H1 (cell line): ENCODE measurements around the gene TRIM45. TPM values are rescaled to one million over a fixed set of nuclear protein-coding genes. Genes with fewer than 3 reads are reported as not detected.

Source experiments
- CTCF ChIA-PET: fragments of 300-600 bp; sonication (Branson Sonifier 250); formaldehyde crosslinking; loops from one replicate; lab custom pipeline; 2021; ENCODE audit not compliant: partially characterized antibody; lab: Charles Lee
- POLR2A ChIA-PET: fragments of 300-600 bp; sonication (Branson Sonifier 250); formaldehyde crosslinking; loops from one replicate; lab custom pipeline; 2021; ENCODE audit warnings: inconsistent platforms; ENCODE audit not compliant: partially characterized antibody; lab: Charles Lee
- DNase-seq, 2 experiments: peaks; one replicate each; pipeline versions ENCODE4 v3.0.0 to v3.0.0-alpha.2; 2010 to 2022; ENCODE audit warnings: low spot score in 2 of 2, low read depth in 1 of 2, mixed read lengths in 1 of 2
- FAIRE-seq: peaks from 2 replicates; lab custom pipeline; 2011; peaks lifted over from hg19 to GRCh38; lab: Jason Lieb, UNC
- H2AFZ ChIP-seq: 2 replicates; pipeline ENCODE4 v1.8.1; 2012; ENCODE audit warnings: low read length, inconsistent platforms
- H2AK5ac ChIP-seq: 2 replicates; pipeline ENCODE4 v1.6.1; 2013; ENCODE audit warnings: low read depth, low read length
- H2BK120ac ChIP-seq: replicated peaks from 2 replicates; pipeline ENCODE3; 2013; ENCODE audit warnings: low read depth, low read length, inconsistent platforms
- H2BK12ac ChIP-seq: 2 replicates; pipeline ENCODE4 v1.6.1; 2013; ENCODE audit warnings: low read depth, low read length
- H2BK15ac ChIP-seq: 2 replicates; pipeline ENCODE4 v1.6.1; 2013; ENCODE audit warnings: low read length
- H2BK20ac ChIP-seq: 2 replicates; pipeline ENCODE4 v1.6.1; 2013; ENCODE audit warnings: low read length
- H2BK5ac ChIP-seq: 2 replicates; pipeline ENCODE4 v1.6.1; 2013; ENCODE audit warnings: low read depth, low read length
- H3K14ac ChIP-seq: 2 replicates; pipeline ENCODE4 v1.6.1; 2013; ENCODE audit warnings: inconsistent platforms; ENCODE audit not compliant: insufficient read length
- H3K18ac ChIP-seq: 2 replicates; pipeline ENCODE4 v1.6.1; 2013; ENCODE audit warnings: low read length; ENCODE audit errors: extremely low read depth
- H3K23ac ChIP-seq: 2 replicates; pipeline ENCODE4 v1.6.1; 2013; ENCODE audit warnings: inconsistent platforms; ENCODE audit not compliant: insufficient read length
- H3K23me2 ChIP-seq: 2 replicates; pipeline ENCODE4 v1.6.1; 2013; ENCODE audit warnings: low read depth, low read length
- H3K27ac ChIP-seq: 2 replicates; pipeline ENCODE4 v1.6.1; 2011; ENCODE audit warnings: low read depth, low read length, inconsistent platforms
- H3K27me3 ChIP-seq, 4 experiments: replicated peaks in 1 of 4; 1 replicate in 1 of 4; 2 replicates in 3 of 4; pipeline versions ENCODE4 v1.6.1 to v1.8.1; 2011 to 2013; ENCODE audit warnings: low read length in 3 of 4, mild to moderate bottlenecking in 3 of 4, inconsistent platforms in 2 of 4, mixed read lengths in 2 of 4, moderate library complexity in 1 of 4; ENCODE audit not compliant: control insufficient read depth in 3 of 4, insufficient read depth in 3 of 4; ENCODE audit errors: extremely low read depth in 1 of 4
- H3K36me3 ChIP-seq, 4 experiments: 2 replicates each; pipeline versions ENCODE4 v1.6.1 to v1.8.1; 2011 to 2013; ENCODE audit warnings: mild to moderate bottlenecking in 4 of 4, low read length in 3 of 4, moderate library complexity in 2 of 4, control low read depth in 1 of 4, inconsistent platforms in 1 of 4; ENCODE audit not compliant: insufficient read depth in 4 of 4, control insufficient read depth in 2 of 4
- H3K4ac ChIP-seq: replicated peaks from 2 replicates; pipeline ENCODE3; 2013; ENCODE audit warnings: low read length, low read depth, mixed read lengths, inconsistent platforms; ENCODE audit not compliant: insufficient read length
- H3K4me1 ChIP-seq, 4 experiments: replicated peaks in 1 of 4; 1 replicate in 1 of 4; 2 replicates in 3 of 4; pipeline versions ENCODE4 v1.6.1 to v1.8.1; 2011 to 2013; ENCODE audit warnings: low read length in 3 of 4, inconsistent platforms in 2 of 4, mixed read lengths in 1 of 4; ENCODE audit not compliant: insufficient read depth in 4 of 4, control insufficient read depth in 3 of 4
- H3K4me2 ChIP-seq, 2 experiments: 2 replicates each; pipeline versions ENCODE4 v1.6.1 to v1.8.1; 2011 to 2013; ENCODE audit warnings: low read depth in 2 of 2, low read length in 2 of 2, control low read depth in 1 of 2, inconsistent platforms in 1 of 2, mild to moderate bottlenecking in 1 of 2; ENCODE audit not compliant: insufficient read depth in 1 of 2
- H3K4me3 ChIP-seq, 4 experiments: fragments of 200-600, 300-600 bp in 1 of 4; sonication (generic), shearing (Covaris generic), sonication (Bioruptor Twin) in 1 of 4; 2 replicates each; pipeline versions ENCODE4 v1.5.1 to v1.8.1; 2011 to 2016; ENCODE audit warnings: low read length in 4 of 4, low read depth in 3 of 4, control low read depth in 2 of 4, inconsistent platforms in 2 of 4, mild to moderate bottlenecking in 2 of 4, mixed read lengths in 1 of 4, moderate library complexity in 1 of 4; ENCODE audit not compliant: insufficient read depth in 2 of 4; ENCODE audit errors: extremely low read depth in 1 of 4
- H3K56ac ChIP-seq: replicated peaks from 2 replicates; pipeline ENCODE3; 2013; ENCODE audit warnings: low read depth, mild to moderate bottlenecking, mixed read lengths, low read length, inconsistent platforms; ENCODE audit not compliant: insufficient read length
- H3K79me1 ChIP-seq: 2 replicates; pipeline ENCODE4 v1.6.1; 2013; ENCODE audit warnings: low read depth, low read length, control low read depth
- H3K79me2 ChIP-seq, 2 experiments: 2 replicates each; pipeline versions ENCODE4 v1.6.1 to v1.8.1; 2012 to 2013; ENCODE audit warnings: low read length in 2 of 2, mild to moderate bottlenecking in 2 of 2, inconsistent platforms in 1 of 2; ENCODE audit not compliant: insufficient read depth in 2 of 2, control insufficient read depth in 1 of 2
- H3K9ac ChIP-seq, 4 experiments: replicated peaks in 1 of 4; 1 replicate in 1 of 4; 2 replicates in 3 of 4; pipeline versions ENCODE4 v1.6.1 to v1.8.1; 2011 to 2013; ENCODE audit warnings: low read depth in 3 of 4, low read length in 3 of 4, control low read depth in 2 of 4, mild to moderate bottlenecking in 2 of 4, moderate library complexity in 2 of 4, inconsistent platforms in 1 of 4; ENCODE audit errors: extremely low read depth in 1 of 4
- H3K9me3 ChIP-seq, 2 experiments: 2 replicates each; pipeline versions ENCODE4 v1.6.1 to v1.8.1; 2012 to 2013; ENCODE audit warnings: mild to moderate bottlenecking in 2 of 2, moderate library complexity in 2 of 2, control low read depth in 1 of 2, inconsistent platforms in 1 of 2, low read depth in 1 of 2, low read length in 1 of 2, mixed read lengths in 1 of 2; ENCODE audit not compliant: insufficient read depth in 2 of 2
- H4K20me1 ChIP-seq, 2 experiments: replicated peaks in 1 of 2; 2 replicates each; pipeline versions ENCODE3 to v1.8.1; 2011 to 2013; ENCODE audit warnings: inconsistent platforms in 2 of 2, low read length in 2 of 2, mild to moderate bottlenecking in 1 of 2; ENCODE audit not compliant: insufficient read depth in 2 of 2, control insufficient read depth in 1 of 2
- H4K5ac ChIP-seq: 2 replicates; pipeline ENCODE4 v1.6.1; 2013; ENCODE audit warnings: low read length, low read depth, mixed read lengths, inconsistent platforms; ENCODE audit not compliant: insufficient read length
- H4K8ac ChIP-seq: 2 replicates; pipeline ENCODE4 v1.8.0; 2013; ENCODE audit warnings: mild to moderate bottlenecking, moderate library complexity, low read length, inconsistent platforms; ENCODE audit not compliant: insufficient read depth; ENCODE audit errors: extremely low read depth
- H4K91ac ChIP-seq: replicated peaks from 2 replicates; pipeline ENCODE3; 2013; ENCODE audit warnings: low read length, mixed read lengths, inconsistent platforms; ENCODE audit not compliant: insufficient read length
- CHD1 ChIP-seq: IDR thresholded peaks from 2 replicates; pipeline ENCODE4 v1.6.1; 2012; ENCODE audit warnings: low read depth, low read length, improper control_type of control experiment
- HDAC2 ChIP-seq, 2 experiments: fragments of 300-600 bp in 1 of 2; sonication (generic) in 1 of 2; IDR thresholded peaks; 2 replicates each; pipeline ENCODE4 v1.6.1; 2011 to 2012; ENCODE audit warnings: low read depth in 2 of 2, low read length in 2 of 2, mild to moderate bottlenecking in 2 of 2, moderate library complexity in 2 of 2, borderline replicate concordance in 1 of 2, inconsistent platforms in 1 of 2
- KDM4A ChIP-seq: IDR thresholded peaks from one replicate; pipeline ENCODE4 v1.7.1; 2012; ENCODE audit warnings: low read depth, mild to moderate bottlenecking, moderate library complexity, low read length, inconsistent platforms; ENCODE audit not compliant: severe bottlenecking
- PHF8 ChIP-seq: fragments of 200-600 bp; sonication (generic); conservative IDR thresholded peaks from 2 replicates; pipeline ENCODE4 v1.7.1; 2012; ENCODE audit warnings: low read depth, mild to moderate bottlenecking, inconsistent platforms, low read length, moderate library complexity
- POLR2A ChIP-seq, 2 experiments: IDR thresholded peaks; 1 replicate in 1 of 2; 2 replicates in 1 of 2; pipeline ENCODE4 v1.6.1; 2011; ENCODE audit warnings: low read depth in 2 of 2, low read length in 2 of 2, mild to moderate bottlenecking in 2 of 2; ENCODE audit errors: control extremely low read depth in 1 of 2
- RNF2 ChIP-seq: fragments of 200-900, 300-1000 bp; sonication (generic); IDR thresholded peaks from 2 replicates; pipeline ENCODE4 v1.7.1; 2016; ENCODE audit warnings: borderline replicate concordance, low read depth, mild to moderate bottlenecking, antibody characterized with exemption, low read length; ENCODE audit not compliant: poor library complexity, severe bottlenecking; ENCODE audit errors: missing control alignments
- SIRT6 ChIP-seq: IDR thresholded peaks from one replicate; pipeline ENCODE4 v1.7.1; 2012; ENCODE audit warnings: low read length, inconsistent platforms
- SP2 ChIP-seq: IDR thresholded peaks from 2 replicates; pipeline ENCODE4 v1.6.1; 2012; ENCODE audit warnings: mild to moderate bottlenecking, low read length, inconsistent platforms
- SP4 ChIP-seq: IDR thresholded peaks from 2 replicates; pipeline ENCODE4 v1.6.1; 2012; ENCODE audit warnings: low read length, inconsistent platforms
- TEAD4 ChIP-seq: IDR thresholded peaks from 2 replicates; pipeline ENCODE4 v1.6.1; 2012; ENCODE audit warnings: low read depth, low read length, inconsistent platforms, mixed read lengths
- YY1 ChIP-seq: IDR thresholded peaks from 2 replicates; pipeline ENCODE4 v1.6.1; 2011; ENCODE audit warnings: low read depth, mild to moderate bottlenecking, low read length
- ZNF274 ChIP-seq: IDR thresholded peaks from 2 replicates; pipeline ENCODE4 v1.7.0; 2012; ENCODE audit warnings: low read length, borderline replicate concordance; ENCODE audit errors: extremely low read depth
- WGBS, 2 experiments: shearing (Covaris generic) in 1 of 2; methylation state at CpG; one replicate each; pipeline versions ENCODE4 v1.1.6 to v1.1.7; 2013 to 2015; ENCODE audit warnings: low lambda C conversion rate in 2 of 2, mixed read lengths in 2 of 2, inconsistent platforms in 1 of 2, low coverage in 1 of 2, missing lambda C conversion rate in 1 of 2; ENCODE audit not compliant: insufficient replicate concordance in 2 of 2, insufficient coverage in 1 of 2, insufficient read length in 1 of 2; ENCODE audit errors: extremely low coverage in 1 of 2, missing lambda C conversion rate in 1 of 2; 5-methylcytosine and 5-hydroxymethylcytosine counted together
- polyA plus RNA-seq, 7 experiments: library from polyadenylated mRNA; depleted of rRNA in 3 of 7; stranded (reverse) in 5 of 7; unstranded in 2 of 7; fragments of >200 nt in 5 of 7; fragments of 200-250 nt in 2 of 7; gene quantifications; 1 replicate in 5 of 7; 2 replicates in 1 of 7; 4 replicates in 1 of 7; pipeline versions ENCODE4 v1.2.1 to v1.2.3, GENCODE V29; 2011 to 2013; ENCODE audit warnings: missing spikeins in 2 of 7, mixed read lengths in 2 of 7
- total RNA-seq: library from RNA; stranded (reverse); fragmentation: NEBNext Ultra II Directional; extraction: Animal tissue kit (Norgen Biotek cat#: 25700); gene quantifications from 2 replicates; pipeline ENCODE4 v1.2.1, GENCODE V29; 2021

Gene TRIM45
- total and polyA plus RNA-seq, 2 of the 8 experiments (the other 6 are each of a cell fraction or from before 2014, with no cell fraction given), result 13.7 to 16.7 TPM

DNA sequence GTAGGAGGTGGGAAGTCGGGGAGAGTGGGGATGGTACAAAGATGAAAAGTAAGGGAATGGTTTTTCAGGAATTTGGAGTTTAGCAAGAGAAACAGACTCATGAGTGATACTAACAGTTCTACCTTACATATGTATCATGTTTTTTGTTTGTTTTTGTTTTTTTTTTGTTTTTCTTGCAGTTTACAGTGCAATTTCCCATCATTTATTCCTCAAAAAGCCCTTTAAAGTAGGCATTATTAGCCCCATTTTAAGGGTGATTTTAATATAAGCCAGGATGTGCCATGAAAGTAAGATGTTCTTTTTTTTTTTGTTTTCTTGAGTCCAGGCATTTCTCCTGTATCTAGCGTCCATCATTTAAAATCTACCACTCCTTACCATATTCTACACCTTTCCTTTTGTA, 13.8 kb upstream of the TRIM45 start:
- ChIA-PET CTCF (interaction anchor here (0.7 to 4.3 kb wide), 2 partner anchors 25 to 149 kb away, joined by 3 to 23 read pairs; no protein-coding TSS in a partner anchor), POLR2A (interaction anchor here (0.7 kb wide), 1 partner anchor 75 kb away, joined by 3 read pairs; no protein-coding TSS in a partner anchor)
- Histone ChIP-seq H3K79me2 (no peaks in the 10 kb centered on the region), H4K8ac (no peak overlapping the region), H2BK12ac (no peak overlapping the region), H3K4ac (no peak overlapping the region), H3K9ac (no peak overlapping the region), H4K91ac (no peak overlapping the region), H3K36me3 (no peaks in the 10 kb centered on the region), H4K5ac (peak overlapping the region; percentile 86), H3K79me1 (no peaks in the 10 kb centered on the region), H3K9me3 (no peaks in the 10 kb centered on the region), H3K4me3 (peak overlapping the region in 1 of 4 experiments; percentile 25; a peak in 1 of 8 replicates), H3K27ac (no peak overlapping the region), H2BK120ac (no peak overlapping the region), H3K18ac (peak overlapping the region; percentile 38; the same call in 1 of the 2 replicates), H3K23ac (no peak overlapping the region), H2BK5ac (no peak overlapping the region), H3K56ac (no peak overlapping the region), H4K20me1 (no peaks in the 10 kb centered on the region), H2AK5ac (no peak overlapping the region), H3K27me3 (no peaks in the 10 kb centered on the region), H3K4me2 (peak overlapping the region; percentile 23 to 37; a peak in 2 of 4 replicates), H2BK15ac (no peak overlapping the region), H2AFZ (no peak overlapping the region), H2BK20ac (no peak overlapping the region), H3K23me2 (no peaks in the 10 kb centered on the region; the same call in 1 of the 2 replicates), H3K4me1 (peaks cover 0 to 16% (median 12%) of the 10 kb centered on the region in 4 experiments; a peak in 4 of 7 replicates), H3K14ac (no peak overlapping the region)
- no peak for FAIRE-seq
- no peak for DNase-seq
- TF ChIP-seq YY1 (no peak), SP2 (no peak), HDAC2 (IDR thresholded peaks at IDR 0.05; ENCODE audit: borderline replicate concordance in 1 of 2, low read depth in 2 of 2, low read length in 2 of 2) (no peak), ZNF274 (no peak), KDM4A (no peak), SIRT6 (no peak), CHD1 (no peak), PHF8 (no peak), TEAD4 (no peak), RNF2 (no peak), POLR2A (IDR thresholded peaks at IDR 0.05; ENCODE audit: control extremely low read depth in 1 of 2, low read depth in 2 of 2, low read length in 2 of 2) (no peak), SP4 (no peak)
- WGBS, 2 experiments, result 33% methylated on average over 2 of the region's 2 CpGs; no CpG with 5 or more reads in 1 of the 2 experiments
